NCI-H345 treated with DMSO at 0.1 percent for 48 hours (cell line): ENCODE results near the gene NKAIN1.
"Not testable (repeated sequence)": the region's sequence is repeated elsewhere in the genome, so short reads cannot be mapped to it uniquely, and the experiment has no call there.

ENCODE experiments used
- DNase-seq: peaks from one replicate; lab custom pipeline; 2025; ENCODE audit not compliant: unreplicated experiment; lab: John Stamatoyannopoulos, UW

The NKAIN1 gene

DNA sequence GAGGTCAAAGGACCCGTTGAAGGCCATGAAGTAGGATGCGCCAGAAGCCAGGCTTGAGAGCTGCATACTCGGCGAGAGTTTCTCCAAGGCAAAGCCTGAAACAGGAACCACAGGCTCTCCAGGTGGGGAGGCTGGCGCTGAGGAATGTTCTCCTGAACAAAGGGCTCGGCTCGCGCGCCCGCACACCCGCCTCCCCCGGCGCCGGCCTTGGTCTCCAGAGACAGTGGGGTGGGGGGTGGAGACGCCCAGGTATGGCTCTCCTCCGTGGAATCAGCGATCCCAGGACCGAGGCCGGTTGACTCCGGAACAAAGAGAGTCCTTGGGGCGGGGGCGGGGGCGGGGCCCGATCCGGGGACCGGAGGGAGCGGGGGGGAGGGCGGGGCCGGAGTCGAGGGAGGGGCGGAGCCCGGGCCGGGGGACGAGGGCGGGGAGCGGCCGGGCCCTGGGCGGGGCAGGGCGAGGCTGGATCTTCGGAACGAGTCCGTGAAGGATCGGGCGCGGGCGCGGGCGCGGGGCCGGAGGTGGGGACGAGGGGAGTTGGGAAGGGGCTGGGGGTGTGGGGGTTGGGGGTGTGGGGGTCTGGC is 85.0 kb downstream of the NKAIN1 start:
- DNase-seq = peak; percentile 57

GRCh38 chr1:31154000-31154631 is 85.6 kb downstream of the NKAIN1 start:
- DNase-seq = no peak

DNA sequence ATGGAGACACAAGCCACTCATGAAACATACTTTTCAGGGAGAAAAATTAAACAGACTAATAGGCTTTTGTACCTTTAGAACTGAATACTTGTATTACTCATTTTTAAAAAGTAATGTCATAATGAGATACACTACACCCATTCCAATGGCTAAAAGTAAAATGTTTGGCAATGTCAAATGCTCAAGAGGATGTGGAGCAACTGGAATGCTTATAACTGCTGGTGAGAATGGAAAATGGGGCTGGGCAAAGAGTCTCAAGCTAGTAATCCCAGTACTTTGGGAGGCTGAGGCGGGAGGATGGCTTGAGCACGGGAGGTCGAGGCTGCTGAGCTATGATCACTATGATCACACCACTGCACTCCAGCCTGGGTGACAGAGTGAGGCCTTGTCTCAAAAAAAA is 86.3 kb downstream of the NKAIN1 start:
- no peak for DNase-seq

DNA sequence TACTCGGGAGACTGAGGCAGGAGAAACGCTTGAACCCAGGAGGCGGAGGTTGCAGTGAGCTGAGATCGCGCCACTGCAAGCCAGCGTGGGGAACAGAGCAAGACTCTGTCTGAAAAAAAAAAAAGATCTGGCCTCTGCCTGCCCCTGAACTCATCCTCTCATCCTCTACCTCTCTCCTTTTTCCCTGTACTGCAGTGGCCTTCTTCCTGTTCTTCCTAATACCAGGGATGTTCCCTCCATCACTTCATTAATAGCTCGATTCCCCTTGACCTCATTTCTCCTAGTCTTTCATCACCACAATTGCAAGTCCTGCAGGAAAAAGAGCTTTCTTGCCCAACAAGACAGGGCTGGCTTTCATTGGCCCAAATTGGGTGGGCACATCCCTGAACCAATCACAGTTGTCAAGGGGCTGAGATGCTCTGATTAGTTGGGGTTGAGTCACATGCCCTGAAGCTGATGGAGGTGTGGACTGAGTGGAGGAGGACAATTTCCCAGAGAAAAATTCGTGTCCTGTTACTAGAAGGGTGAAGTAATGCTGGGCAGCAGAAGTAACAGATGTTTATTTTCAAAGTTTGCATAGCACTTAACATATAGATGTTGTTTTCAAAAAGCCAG is 87.4 kb downstream of the NKAIN1 start:
- no peak for DNase-seq

GRCh38 chr1:31151402-31151801 is 88.3 kb downstream of the NKAIN1 start:
- no peak for DNase-seq

GRCh38 chr1:31148409-31148808 is 91.3 kb downstream of the NKAIN1 start:
- no peak for DNase-seq

DNA sequence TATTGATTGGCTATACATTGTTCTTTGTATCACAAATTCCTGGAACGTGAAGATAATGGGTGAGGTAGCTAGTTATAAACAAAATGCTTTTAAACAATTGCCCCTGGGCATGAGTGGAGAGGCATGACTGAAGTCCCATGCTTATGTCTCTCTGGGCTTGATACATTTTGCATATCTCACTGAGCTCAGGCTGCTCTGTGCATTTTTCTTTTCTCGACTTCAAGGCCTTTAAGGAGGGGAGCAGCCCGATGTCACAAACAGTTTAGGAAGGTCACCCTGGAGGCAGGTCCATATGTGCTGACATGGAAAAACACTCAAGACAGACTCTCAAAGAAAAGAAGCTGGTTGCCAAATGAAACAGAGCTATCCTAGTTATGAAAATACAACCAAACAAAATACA is 94.0 kb downstream of the NKAIN1 start:
- DNase-seq = no peak

GRCh38 chr1:31144442-31144841 is 95.2 kb downstream of the NKAIN1 start:
- no peak for DNase-seq

DNA sequence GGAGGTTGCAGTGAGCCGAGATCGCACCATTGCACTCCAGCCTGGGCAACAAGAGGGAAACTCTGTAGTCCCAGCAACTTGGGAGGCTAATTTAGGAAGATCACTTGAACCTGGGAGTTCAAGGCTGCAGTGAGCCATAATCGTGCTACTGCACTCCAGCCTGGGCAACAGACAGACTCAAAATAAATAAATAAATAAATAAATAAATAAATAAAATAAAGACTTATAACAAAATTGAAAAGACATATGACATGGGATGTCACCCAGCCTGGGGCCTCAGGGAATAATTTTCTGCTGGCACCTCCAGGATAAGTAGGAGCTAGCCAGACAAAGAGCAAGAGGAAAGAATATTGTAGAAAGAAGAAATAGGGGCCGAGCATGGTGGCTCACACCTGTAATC is 96.2 kb downstream of the NKAIN1 start:
- no peak for DNase-seq

DNA sequence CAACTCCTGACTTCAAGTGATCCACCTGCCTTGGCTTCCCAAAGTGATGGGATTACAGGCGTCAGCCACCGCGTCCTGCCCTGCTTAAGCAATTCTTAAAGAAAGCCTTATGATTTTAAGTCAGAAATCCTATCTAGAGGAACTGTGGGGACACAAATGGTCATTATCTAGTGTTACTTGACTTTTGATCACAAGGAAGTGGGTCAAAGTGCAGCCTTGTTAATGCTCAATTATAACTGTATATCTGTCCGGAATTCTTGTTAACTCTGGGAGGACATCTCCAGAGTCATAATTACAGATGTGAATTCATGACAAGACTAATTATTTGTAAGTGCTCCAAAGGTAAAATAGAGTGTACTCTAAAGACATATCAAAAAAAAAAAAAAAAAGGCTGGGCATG is 97.3 kb downstream of the NKAIN1 start:
- no peak for DNase-seq

- DNase-seq = no peak
These were observed 99.4 kb downstream of the NKAIN1 start for GRCh38 chr1:31140299-31140698.

DNA sequence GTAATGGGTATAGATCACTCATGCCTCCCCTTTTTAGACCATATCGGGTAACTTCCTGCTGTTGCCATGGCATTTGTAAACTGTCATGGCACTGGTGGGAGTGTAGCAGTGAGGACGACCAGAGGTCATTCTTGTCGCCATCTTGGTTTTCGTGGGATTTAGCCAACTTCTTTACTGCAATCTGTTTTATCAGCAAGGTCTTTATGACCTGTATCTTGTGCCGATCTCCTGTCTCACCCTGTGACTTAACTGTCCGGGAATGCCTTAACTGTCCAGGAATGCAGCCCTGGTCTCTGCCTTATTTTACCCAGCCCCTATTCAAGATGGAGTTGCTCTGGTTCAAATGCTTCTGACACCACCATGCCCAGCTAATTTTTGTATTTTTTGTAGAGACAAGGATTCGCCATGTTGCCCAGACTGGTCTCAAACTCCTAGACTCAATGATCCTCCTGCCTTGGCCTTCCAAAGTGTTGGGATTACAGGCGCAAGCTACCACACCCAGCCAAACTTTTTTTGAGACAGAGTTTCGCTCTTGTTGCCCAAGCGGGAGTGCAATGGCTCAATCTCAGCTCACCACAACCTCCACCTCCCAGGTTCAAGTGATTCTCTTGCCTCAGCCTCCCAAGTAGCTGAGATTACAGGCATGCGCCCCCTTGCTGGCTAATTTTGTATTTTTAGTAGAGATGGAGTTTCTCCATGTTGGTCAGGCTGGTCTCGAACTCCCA is 100.7 kb downstream of the NKAIN1 start:
- not testable (repeated sequence) for DNase-seq

DNA sequence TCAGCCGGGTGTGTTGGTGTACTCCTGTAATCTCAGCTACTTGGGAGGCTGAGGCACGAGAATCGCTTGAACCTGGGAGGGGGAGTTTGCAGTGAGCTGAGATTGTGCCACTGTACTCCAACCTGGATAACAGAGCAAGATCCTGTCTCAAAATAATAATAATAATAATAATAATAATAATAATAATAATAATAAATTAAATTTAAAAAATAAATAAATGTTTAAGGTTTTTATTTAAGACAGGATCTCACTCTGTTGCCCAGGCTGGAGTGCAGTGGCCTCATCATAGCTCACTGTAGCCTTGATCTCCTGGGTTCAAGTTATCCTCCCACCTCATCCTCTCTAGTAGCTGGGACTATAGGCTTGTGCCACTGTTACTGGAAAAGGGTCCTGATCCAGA is 101.8 kb downstream of the NKAIN1 start:
- DNase-seq = not testable (repeated sequence)

- DNase-seq = no peak
These were observed 103.6 kb downstream of the NKAIN1 start for GRCh38 chr1:31135973-31136600.

- no peak for DNase-seq
These were observed 106.3 kb downstream of the NKAIN1 start for GRCh38 chr1:31133368-31133767.
